Activated T-helper 2 cell treated with anti-CD3 and anti-CD28 coated beads, Interferon-gamma antibody, Interleukin-2, Interleukin-4, amounts not matched to agents 10 μg/mL and 5 μg/mL and 100 μg/mL, durations not matched to agents 14 hours and 24 hours and 36 hours (primary cell): ENCODE results near the gene ENO2. TPM values are rescaled to one million over a fixed set of nuclear protein-coding genes. Genes with fewer than 3 reads are reported as not detected.
"Not testable (repeated sequence)": the region's sequence is repeated elsewhere in the genome, so short reads cannot be mapped to it uniquely, and the experiment has no call there.

Source experiments
- DNase-seq: peaks from one replicate; pipeline ENCODE4 v3.0.0; 2021; ENCODE audit warnings: low spot score
- H3K27ac Mint-ChIP-seq: one replicate; pipeline ENCODE4 v1.8.0; 2021; ENCODE audit warnings: mixed read lengths
- H3K27me3 Mint-ChIP-seq: one replicate; pipeline ENCODE4 v1.8.0; 2021; ENCODE audit warnings: low read depth, mixed read lengths
- H3K36me3 Mint-ChIP-seq: one replicate; pipeline ENCODE4 v1.8.0; 2021; ENCODE audit warnings: low read depth, mixed read lengths
- H3K4me1 Mint-ChIP-seq: one replicate; pipeline ENCODE4 v1.8.0; 2021; ENCODE audit warnings: low read depth, mixed read lengths
- H3K4me3 Mint-ChIP-seq: one replicate; pipeline ENCODE4 v1.8.0; 2021; ENCODE audit warnings: low read depth, mild to moderate bottlenecking, moderate library complexity, mixed read lengths
- H3K9me3 Mint-ChIP-seq: one replicate; pipeline ENCODE4 v1.8.0; 2021; ENCODE audit warnings: mixed read lengths
- intact Hi-C: fragments of 100-400 bp; cut with micrococcal nuclease; formaldehyde crosslinking; loops from one replicate; pipeline ENCODE4 v1.15.1; 2023
- total RNA-seq: library from RNA; stranded (reverse); gene quantifications from 2 replicates; pipeline ENCODE4 v1.2.3, GENCODE V29; 2022

ENO2 gene
- total RNA-seq, 1 donor from 2014 or later: 235 TPM

GRCh38 chr12:6889775-6890573 lies 24.4 kb upstream of the ENO2 start:
- Mint-ChIP-seq H3K36me3 (peaks cover 21% of the 10 kb centered on the region), H3K27ac (peak overlapping the region; percentile 92), H3K4me1 (peaks cover 13% of the 10 kb centered on the region), H3K4me3 (peak overlapping the region; percentile 67)
- intact Hi-C loops: loop anchor here (5.0 kb wide), 1 partner anchor 103 kb away; the partner anchor contains the start of gene CD4
- H3K27me3 Mint-ChIP-seq, DNase-seq, H3K9me3 Mint-ChIP-seq: not testable (repeated sequence)

- Mint-ChIP-seq H3K36me3 (peaks cover 14% of the 10 kb centered on the region), H3K27ac (peak overlapping the region; percentile 92), H3K9me3 (no peaks in the 10 kb centered on the region), H3K27me3 (no peaks in the 10 kb centered on the region), H3K4me1 (peaks cover 13% of the 10 kb centered on the region), H3K4me3 (peak overlapping the region; percentile 80)
- intact Hi-C loops: loop anchor here (1.0 to 5.0 kb wide), 5 partner anchors 13 to 104 kb away; partner anchors contain the start of genes CD4, LRRC23, RNU7-1 and SPSB2
- DNase-seq: peak; percentile 98
Measured at GRCh38 chr12:6890789-6891645, 23.4 kb upstream of the ENO2 start.

- H3K4me1 Mint-ChIP-seq: peaks cover 13% of the 10 kb centered on the region
- no peaks in the 10 kb centered on the region for H3K9me3 Mint-ChIP-seq
- peak overlapping the region; percentile 80 for H3K4me3 Mint-ChIP-seq
- H3K27ac Mint-ChIP-seq: peak overlapping the region; percentile 92
- H3K36me3 Mint-ChIP-seq: peaks cover 12% of the 10 kb centered on the region
- DNase-seq: no peak
- H3K27me3 Mint-ChIP-seq: no peaks in the 10 kb centered on the region
- intact Hi-C loops: loop anchor here (1.0 to 5.0 kb wide), 5 partner anchors 13 to 104 kb away; partner anchors contain the start of genes CD4, LRRC23, RNU7-1 and SPSB2
Measured at GRCh38 chr12:6891646-6892001, 22.8 kb upstream of the ENO2 start.

- not testable (repeated sequence) for DNase-seq, H3K27me3 Mint-ChIP-seq, H3K27ac Mint-ChIP-seq, H3K4me3 Mint-ChIP-seq, H3K9me3 Mint-ChIP-seq
- Mint-ChIP-seq H3K4me1 (peaks cover 13% of the 10 kb centered on the region), H3K36me3 (peaks cover 12% of the 10 kb centered on the region)
- intact Hi-C loops: loop anchor here (5.0 kb wide), 1 partner anchor 105 kb away; the partner anchor contains the start of gene CD4
Measured at GRCh38 chr12:6892683-6893082, 21.7 kb upstream of the ENO2 start.

- no peaks in the 10 kb centered on the region for H3K27me3 Mint-ChIP-seq
- DNase-seq: no peak
- no peak overlapping the region for H3K4me3 Mint-ChIP-seq
- no peak overlapping the region for H3K27ac Mint-ChIP-seq
- H3K36me3 Mint-ChIP-seq: peaks cover 5% of the 10 kb centered on the region
- H3K9me3 Mint-ChIP-seq: no peaks in the 10 kb centered on the region
- peaks cover 13% of the 10 kb centered on the region for H3K4me1 Mint-ChIP-seq
- intact Hi-C loops: loop anchor here (5.0 kb wide), 1 partner anchor 107 kb away; the partner anchor contains the start of gene CD4
Measured at GRCh38 chr12:6894321-6894720, 20.1 kb upstream of the ENO2 start.

- no peak overlapping the region for H3K4me3 Mint-ChIP-seq
- no peak overlapping the region for H3K27ac Mint-ChIP-seq
- DNase-seq: no peak
- peaks cover 8% of the 10 kb centered on the region for H3K4me1 Mint-ChIP-seq
- H3K27me3 Mint-ChIP-seq: no peaks in the 10 kb centered on the region
- intact Hi-C loops: no loop called here
- no peaks in the 10 kb centered on the region for H3K36me3 Mint-ChIP-seq
- no peaks in the 10 kb centered on the region for H3K9me3 Mint-ChIP-seq
Measured at GRCh38 chr12:6896846-6897435, 17.4 kb upstream of the ENO2 start.

DNA sequence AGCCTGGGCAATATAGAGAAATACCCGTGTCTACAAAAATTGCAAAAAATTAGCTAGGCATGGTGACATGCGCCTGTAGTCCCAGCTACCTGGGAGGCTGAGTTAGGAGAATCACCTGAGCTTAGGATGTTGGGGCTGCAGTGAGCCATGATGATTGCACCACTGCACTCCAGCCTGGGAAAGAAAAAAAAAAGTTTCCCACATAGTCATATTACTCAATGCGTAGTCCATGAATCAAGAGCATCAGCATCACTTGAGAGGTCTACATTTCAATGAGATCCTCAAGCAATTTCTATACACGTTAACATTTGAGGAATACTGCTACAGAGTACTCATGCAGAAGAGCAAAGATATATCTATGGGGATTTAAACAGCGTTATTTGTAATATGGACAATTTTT lies 15.0 kb upstream of the ENO2 start:
- intact Hi-C loops: no loop called here
- Mint-ChIP-seq H3K4me3 (no peak overlapping the region), H3K27me3 (no peaks in the 10 kb centered on the region), H3K27ac (no peak overlapping the region), H3K9me3 (no peaks in the 10 kb centered on the region), H3K36me3 (no peaks in the 10 kb centered on the region), H3K4me1 (peaks cover 6% of the 10 kb centered on the region)
- DNase-seq: no peak

- Mint-ChIP-seq H3K4me3 (no peak overlapping the region), H3K27me3 (no peaks in the 10 kb centered on the region), H3K9me3 (no peaks in the 10 kb centered on the region), H3K4me1 (peaks cover 6% of the 10 kb centered on the region), H3K36me3 (no peaks in the 10 kb centered on the region), H3K27ac (no peak overlapping the region)
- intact Hi-C loops: no loop called here
- no peak for DNase-seq
Measured at GRCh38 chr12:6899837-6900519, 14.4 kb upstream of the ENO2 start.

DNA sequence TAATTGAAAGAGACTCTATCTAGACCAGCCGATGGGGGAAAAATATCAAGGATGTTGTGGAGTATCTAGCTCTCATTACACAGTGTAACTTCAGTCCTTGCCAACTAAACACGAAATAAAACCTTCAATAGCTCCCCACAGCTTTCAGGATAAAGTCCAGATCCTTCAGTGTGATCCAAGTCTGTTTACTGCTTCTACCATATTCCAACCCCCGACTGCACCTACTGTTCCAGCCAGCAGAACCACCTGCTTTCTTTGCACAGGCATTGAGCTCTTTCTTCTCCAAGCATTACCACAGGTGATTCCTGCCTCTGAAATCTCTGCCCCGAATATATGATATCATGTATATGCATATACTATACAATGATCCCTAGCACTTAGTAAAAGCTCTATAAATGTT lies 11.9 kb upstream of the ENO2 start:
- Mint-ChIP-seq H3K36me3 (no peaks in the 10 kb centered on the region), H3K4me1 (peaks cover 6% of the 10 kb centered on the region), H3K4me3 (no peak overlapping the region), H3K9me3 (no peaks in the 10 kb centered on the region), H3K27ac (no peak overlapping the region), H3K27me3 (no peaks in the 10 kb centered on the region)
- DNase-seq: no peak
- intact Hi-C loops: no loop called here

DNA sequence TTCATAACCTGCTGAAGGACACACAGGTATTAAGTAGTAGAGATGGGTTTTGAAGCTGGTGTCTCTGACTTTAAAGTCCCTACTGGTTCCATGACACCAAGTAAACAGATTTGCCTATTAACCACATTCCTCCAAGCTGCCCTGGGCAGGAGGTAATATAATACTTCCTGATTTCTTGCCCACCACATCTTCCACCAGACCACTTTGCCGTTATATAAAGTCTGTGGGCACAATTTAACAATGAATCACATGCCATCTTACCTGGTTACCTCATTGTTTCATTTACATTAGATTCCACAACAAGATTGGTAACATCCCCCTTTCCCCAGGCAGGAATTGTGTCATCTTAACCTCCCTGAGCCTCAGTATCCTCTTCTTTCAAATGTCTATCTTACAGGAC lies 10.7 kb upstream of the ENO2 start:
- Mint-ChIP-seq H3K4me3 (no peak overlapping the region), H3K4me1 (peaks cover 6% of the 10 kb centered on the region)
- intact Hi-C loops: loop anchor here (1.0 kb wide), 3 partner anchors 11 to 30 kb away; partner anchors contain the start of genes ENO2 and SPSB2

GRCh38 chr12:6904280-6905276 lies 9.8 kb upstream of the ENO2 start, which contains the start of gene LRRC23:
LRRC23 (plus strand) TSS chr12:6904822; CDS start chr12:6905634, 812 bp downstream.
- Mint-ChIP-seq H3K27me3 (no peaks in the 10 kb centered on the region), H3K4me3 (no peak within 1 kb of the TSS), H3K4me1 (peaks cover 6% of the 10 kb centered on the region), H3K9me3 (no peaks in the 10 kb centered on the region), H3K27ac (no peak within 1 kb of the TSS), H3K36me3 (no peaks in the 10 kb centered on the region)
- intact Hi-C loops: loop anchor here (1.0 kb wide), 3 partner anchors 10 to 31 kb away; partner anchors contain the start of genes ENO2 and SPSB2
- DNase-seq: peak; percentile 97

More for the DNA sequence above, 10.7 kb upstream of the ENO2 start:
- no peaks in the 10 kb centered on the region for H3K27me3 Mint-ChIP-seq
- H3K27ac Mint-ChIP-seq: no peak overlapping the region
- no peaks in the 10 kb centered on the region for H3K36me3 Mint-ChIP-seq
- no peaks in the 10 kb centered on the region for H3K9me3 Mint-ChIP-seq
- no peak for DNase-seq
